Neuron (in vitro differentiated cells): ENCODE results near the gene SYCP3.

Experiments
- H2AFZ ChIP-seq: one replicate; pipeline ENCODE4 v1.6.1; 2013; ENCODE audit warnings: low read depth, mild to moderate bottlenecking, inconsistent platforms, low read length, moderate library complexity
- H3K27me3 ChIP-seq: one replicate; pipeline ENCODE4 v1.6.1; 2013; ENCODE audit warnings: low read length; ENCODE audit not compliant: insufficient read depth
- H3K36me3 ChIP-seq: one replicate; pipeline ENCODE4 v1.6.1; 2013; ENCODE audit warnings: low read length; ENCODE audit not compliant: insufficient read depth
- H3K4me1 ChIP-seq: one replicate; pipeline ENCODE4 v1.6.1; 2013; ENCODE audit warnings: low read length; ENCODE audit not compliant: insufficient read depth
- H3K4me3 ChIP-seq: 2 replicates; pipeline ENCODE4 v1.5.1; 2013; ENCODE audit warnings: mild to moderate bottlenecking, low read length, moderate library complexity
- H3K9me3 ChIP-seq: one replicate; pipeline ENCODE4 v1.6.1; 2013; ENCODE audit warnings: low read length

Gene SYCP3

GRCh38 chr12:101738920-101739665 lies at the start of gene SYCP3:
SYCP3 (minus strand) TSS chr12:101739462; CDS start chr12:101737935, 1,527 bp downstream.
- Histone ChIP-seq H3K9me3 (peaks cover 3% of the 10 kb centered on the region), H3K4me3 (no peak within 1 kb of the TSS), H2AFZ (no peak within 1 kb of the TSS), H3K27me3 (no peaks in the 10 kb centered on the region), H3K4me1 (no peaks in the 10 kb centered on the region), H3K36me3 (peaks cover 7% of the 10 kb centered on the region)

GRCh38 chr12:101785671-101786070 lies 46.4 kb upstream of the SYCP3 start:
- H3K27me3 ChIP-seq, result no peaks in the 10 kb centered on the region
- H3K4me3 ChIP-seq, result no peak overlapping the region
- H3K36me3 ChIP-seq, result peaks cover 4% of the 10 kb centered on the region
- no peaks in the 10 kb centered on the region for H3K4me1 ChIP-seq
- H2AFZ ChIP-seq, result no peak overlapping the region
- H3K9me3 ChIP-seq, result no peaks in the 10 kb centered on the region

GRCh38 chr12:101784376-101784775 lies 45.1 kb upstream of the SYCP3 start:
- H3K4me3 ChIP-seq, result no peak overlapping the region
- H3K27me3 ChIP-seq, result no peaks in the 10 kb centered on the region
- no peaks in the 10 kb centered on the region for H3K9me3 ChIP-seq
- peaks cover 4% of the 10 kb centered on the region for H3K36me3 ChIP-seq
- no peaks in the 10 kb centered on the region for H3K4me1 ChIP-seq
- no peak overlapping the region for H2AFZ ChIP-seq

GRCh38 chr12:101783838-101784237 lies 44.6 kb upstream of the SYCP3 start:
- Histone ChIP-seq H2AFZ (no peak overlapping the region), H3K27me3 (no peaks in the 10 kb centered on the region), H3K4me1 (no peaks in the 10 kb centered on the region), H3K36me3 (no peaks in the 10 kb centered on the region), H3K9me3 (no peaks in the 10 kb centered on the region), H3K4me3 (no peak overlapping the region)

- no peaks in the 10 kb centered on the region for H3K4me1 ChIP-seq
- no peak overlapping the region for H2AFZ ChIP-seq
- no peaks in the 10 kb centered on the region for H3K9me3 ChIP-seq
- no peak overlapping the region for H3K4me3 ChIP-seq
- H3K36me3 ChIP-seq, result no peaks in the 10 kb centered on the region
- H3K27me3 ChIP-seq, result no peaks in the 10 kb centered on the region
Observed at GRCh38 chr12:101783150-101783549, 43.9 kb upstream of the SYCP3 start.

GRCh38 chr12:101782273-101782731 lies 43.0 kb upstream of the SYCP3 start:
- Histone ChIP-seq H3K36me3 (no peaks in the 10 kb centered on the region), H3K9me3 (no peaks in the 10 kb centered on the region), H3K4me1 (no peaks in the 10 kb centered on the region), H3K4me3 (no peak overlapping the region), H2AFZ (no peak overlapping the region), H3K27me3 (no peaks in the 10 kb centered on the region)

GRCh38 chr12:101781834-101782233 lies 42.6 kb upstream of the SYCP3 start:
- Histone ChIP-seq H3K36me3 (no peaks in the 10 kb centered on the region), H2AFZ (no peak overlapping the region), H3K9me3 (no peaks in the 10 kb centered on the region), H3K4me3 (no peak overlapping the region), H3K27me3 (no peaks in the 10 kb centered on the region), H3K4me1 (no peaks in the 10 kb centered on the region)

- no peak overlapping the region for H3K4me3 ChIP-seq
- no peaks in the 10 kb centered on the region for H3K9me3 ChIP-seq
- H2AFZ ChIP-seq, result no peak overlapping the region
- H3K4me1 ChIP-seq, result no peaks in the 10 kb centered on the region
- no peaks in the 10 kb centered on the region for H3K36me3 ChIP-seq
- H3K27me3 ChIP-seq, result no peaks in the 10 kb centered on the region
Observed at GRCh38 chr12:101780599-101780998, 41.3 kb upstream of the SYCP3 start.

GRCh38 chr12:101779626-101780025 lies 40.4 kb upstream of the SYCP3 start:
- Histone ChIP-seq H3K9me3 (no peaks in the 10 kb centered on the region), H3K4me3 (no peak overlapping the region), H3K27me3 (no peaks in the 10 kb centered on the region), H2AFZ (no peak overlapping the region), H3K36me3 (no peaks in the 10 kb centered on the region), H3K4me1 (no peaks in the 10 kb centered on the region)

GRCh38 chr12:101779200-101779599 lies 39.9 kb upstream of the SYCP3 start:
- Histone ChIP-seq H3K4me3 (no peak overlapping the region), H3K36me3 (no peaks in the 10 kb centered on the region), H3K9me3 (no peaks in the 10 kb centered on the region), H3K27me3 (no peaks in the 10 kb centered on the region), H2AFZ (no peak overlapping the region), H3K4me1 (no peaks in the 10 kb centered on the region)

GRCh38 chr12:101777978-101778377 lies 38.7 kb upstream of the SYCP3 start:
- Histone ChIP-seq H3K36me3 (no peaks in the 10 kb centered on the region), H3K4me1 (no peaks in the 10 kb centered on the region), H3K4me3 (no peak overlapping the region), H2AFZ (no peak overlapping the region), H3K9me3 (no peaks in the 10 kb centered on the region), H3K27me3 (no peaks in the 10 kb centered on the region)

- H3K27me3 ChIP-seq, result no peaks in the 10 kb centered on the region
- no peak overlapping the region for H2AFZ ChIP-seq
- H3K36me3 ChIP-seq, result no peaks in the 10 kb centered on the region
- H3K9me3 ChIP-seq, result no peaks in the 10 kb centered on the region
- no peaks in the 10 kb centered on the region for H3K4me1 ChIP-seq
- H3K4me3 ChIP-seq, result no peak overlapping the region
Observed at GRCh38 chr12:101777485-101777884, 38.2 kb upstream of the SYCP3 start.

GRCh38 chr12:101775816-101776215 lies 36.6 kb upstream of the SYCP3 start:
- H3K9me3 ChIP-seq, result no peaks in the 10 kb centered on the region
- no peak overlapping the region for H2AFZ ChIP-seq
- H3K4me1 ChIP-seq, result no peaks in the 10 kb centered on the region
- no peaks in the 10 kb centered on the region for H3K36me3 ChIP-seq
- no peak overlapping the region for H3K4me3 ChIP-seq
- H3K27me3 ChIP-seq, result no peaks in the 10 kb centered on the region

GRCh38 chr12:101773650-101774162 lies 34.4 kb upstream of the SYCP3 start:
- Histone ChIP-seq H3K4me1 (no peaks in the 10 kb centered on the region), H3K27me3 (no peaks in the 10 kb centered on the region), H3K9me3 (no peaks in the 10 kb centered on the region), H2AFZ (no peak overlapping the region), H3K4me3 (no peak overlapping the region), H3K36me3 (peaks cover 3% of the 10 kb centered on the region)
